Endodermal cell (in vitro differentiated cells): ENCODE measurements around the gene EVL. TPM values are rescaled to one million over a fixed set of nuclear protein-coding genes. Genes with fewer than 3 reads are reported as not detected.

Source experiments
- DNase-seq: peaks from one replicate; pipeline ENCODE4 v3.0.0-alpha.2; 2017
- H3K27ac ChIP-seq: 2 replicates; pipeline ENCODE4 v1.5.1; 2013; ENCODE audit warnings: mild to moderate bottlenecking, low read depth, low read length, moderate library complexity
- H3K27me3 ChIP-seq: 2 replicates; pipeline ENCODE4 v1.6.1; 2013; ENCODE audit warnings: mild to moderate bottlenecking, low read length, moderate library complexity; ENCODE audit not compliant: insufficient read depth, control insufficient read depth, poor library complexity, severe bottlenecking
- H3K36me3 ChIP-seq: 2 replicates; pipeline ENCODE4 v1.7.0; 2013; ENCODE audit warnings: mild to moderate bottlenecking, low read length, moderate library complexity; ENCODE audit not compliant: control insufficient read depth, insufficient read depth
- H3K4me1 ChIP-seq: one replicate; pipeline ENCODE4 v1.7.0; 2013; ENCODE audit warnings: low read length; ENCODE audit not compliant: control insufficient read depth, insufficient read depth
- H3K4me3 ChIP-seq: 2 replicates; pipeline ENCODE4 v1.5.1; 2013; ENCODE audit warnings: mild to moderate bottlenecking, low read length, moderate library complexity
- H3K9ac ChIP-seq: 2 replicates; pipeline ENCODE4 v1.6.1; 2013; ENCODE audit warnings: mild to moderate bottlenecking, low read length, moderate library complexity; ENCODE audit not compliant: poor library complexity, severe bottlenecking; ENCODE audit errors: extremely low read depth
- H3K9me3 ChIP-seq: 2 replicates; pipeline ENCODE4 v1.6.1; 2013; ENCODE audit warnings: mild to moderate bottlenecking, low read length, moderate library complexity; ENCODE audit not compliant: control insufficient read depth
- H3K27ac Mint-ChIP-seq: 2 replicates; pipeline ENCODE4 v1.8.0; 2020; ENCODE audit warnings: mixed read lengths
- H3K27me3 Mint-ChIP-seq: 2 replicates; pipeline ENCODE4 v1.8.0; 2021; ENCODE audit warnings: mild to moderate bottlenecking, mixed read lengths; ENCODE audit not compliant: insufficient read depth
- H3K36me3 Mint-ChIP-seq: 2 replicates; pipeline ENCODE4 v1.8.0; 2020; ENCODE audit warnings: low read depth, mixed read lengths
- H3K4me1 Mint-ChIP-seq: 2 replicates; pipeline ENCODE4 v1.8.0; 2020; ENCODE audit warnings: mixed read lengths
- H3K4me3 Mint-ChIP-seq: 2 replicates; pipeline ENCODE4 v1.8.0; 2020; ENCODE audit warnings: mild to moderate bottlenecking, moderate library complexity, mixed read lengths
- H3K9me3 Mint-ChIP-seq: 2 replicates; pipeline ENCODE4 v1.8.0; 2020; ENCODE audit warnings: mild to moderate bottlenecking, mixed read lengths
- CTCF ChIP-seq: fragments of 200-600 bp; sonication (generic); conservative IDR thresholded peaks from 2 replicates; pipeline ENCODE4 v1.5.0; 2021; ENCODE audit warnings: antibody characterized with exemption, mild to moderate bottlenecking
- WGBS, 2 experiments: methylation state at CpG; one replicate each; pipeline versions ENCODE4 v1.1.5 to v1.1.7; 2013; ENCODE audit warnings: missing lambda C conversion rate in 2 of 2, mixed read lengths in 1 of 2; ENCODE audit not compliant: insufficient coverage in 1 of 2, insufficient read length in 1 of 2; 5-methylcytosine and 5-hydroxymethylcytosine counted together
- total RNA-seq, 2 donors: library from RNA; stranded (reverse); fragmentation: NEBNext Ultra II Directional in 1 of 2; extraction: Animal tissue kit (Norgen Biotek cat#: 25700) in 1 of 2; gene quantifications; 2 replicates in 1 of 2; 3 replicates in 1 of 2; pipeline ENCODE4 v1.2.1, GENCODE V29; 2021

The EVL gene
- total RNA-seq, 2 donors from 2014 or later, result 61.1 to 71.3 TPM

GRCh38 chr14:100078997-100079725 lies 13.9 kb downstream of the EVL start:
- Mint-ChIP-seq H3K27ac (peak overlapping the region; percentile 28), H3K9me3 (no peaks in the 10 kb centered on the region), H3K4me3 (no peak overlapping the region), H3K4me1 (peaks cover 20% of the 10 kb centered on the region), H3K27me3 (no peaks in the 10 kb centered on the region), H3K36me3 (no peaks in the 10 kb centered on the region)
- TF ChIP-seq CTCF, result peak; percentile 45
- Histone ChIP-seq H3K9me3 (no peaks in the 10 kb centered on the region), H3K27me3 (no peaks in the 10 kb centered on the region), H3K9ac (no peak overlapping the region), H3K36me3 (no peaks in the 10 kb centered on the region), H3K4me1 (no peaks in the 10 kb centered on the region), H3K27ac (no peak overlapping the region), H3K4me3 (no peak overlapping the region)
- WGBS, 2 experiments, result 70% methylated on average over 8 to 9 of the region's 9 CpGs
- peak; percentile 89 for DNase-seq

DNA sequence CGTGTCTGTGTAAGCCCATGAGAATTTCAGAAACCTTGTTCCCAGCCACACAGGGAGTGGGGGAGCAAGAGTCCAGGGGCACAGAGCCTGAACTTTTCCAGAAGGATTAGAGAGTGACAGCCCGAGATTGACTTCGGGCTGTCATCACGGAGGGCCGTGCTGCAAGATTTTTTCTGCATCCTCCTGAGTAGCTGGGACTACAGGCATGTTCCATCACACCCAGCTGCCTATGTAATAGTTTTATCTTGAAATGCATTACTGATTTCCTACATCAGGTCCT lies 14.4 kb downstream of the EVL start:
- H3K4me1 Mint-ChIP-seq, result peaks cover 15% of the 10 kb centered on the region
- TF ChIP-seq CTCF, result no peak
- H3K9me3 ChIP-seq, result no peaks in the 10 kb centered on the region
- DNase-seq, result no peak
- no peak overlapping the region for H3K4me3 Mint-ChIP-seq
- no peaks in the 10 kb centered on the region for H3K4me1 ChIP-seq
- 85 to 97% methylated on average over 5 of the region's 5 CpGs for WGBS, 2 experiments
- H3K9me3 Mint-ChIP-seq, result no peaks in the 10 kb centered on the region
- no peak overlapping the region for H3K4me3 ChIP-seq
- no peak overlapping the region for H3K27ac ChIP-seq
- H3K27me3 ChIP-seq, result no peaks in the 10 kb centered on the region
- H3K36me3 ChIP-seq, result peaks cover 1% of the 10 kb centered on the region
- no peak overlapping the region for H3K9ac ChIP-seq
- H3K27me3 Mint-ChIP-seq, result no peaks in the 10 kb centered on the region
- H3K27ac Mint-ChIP-seq, result peak overlapping the region; percentile 28
- no peaks in the 10 kb centered on the region for H3K36me3 Mint-ChIP-seq

DNA sequence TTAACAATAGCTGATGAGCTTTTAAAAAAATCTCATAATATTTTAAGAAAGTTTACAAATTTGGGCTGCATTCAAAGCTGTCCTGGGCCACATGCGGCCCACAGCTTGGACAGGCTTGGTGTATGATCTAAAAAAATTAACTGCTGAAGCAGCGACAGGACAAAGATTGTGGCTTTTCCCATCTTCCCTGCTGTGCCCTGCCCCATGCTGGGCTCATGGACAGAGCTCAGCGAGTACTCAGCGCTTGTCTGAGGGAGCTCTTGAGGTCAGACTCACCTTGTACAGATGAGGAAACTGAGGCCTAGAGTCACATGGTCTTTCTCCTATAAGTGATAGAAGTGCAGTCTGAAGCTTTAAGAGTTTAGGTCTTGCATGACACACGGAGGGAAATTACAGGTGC lies 15.0 kb downstream of the EVL start:
- Mint-ChIP-seq H3K27ac (no peak overlapping the region), H3K27me3 (no peaks in the 10 kb centered on the region), H3K4me1 (peaks cover 11% of the 10 kb centered on the region), H3K9me3 (no peaks in the 10 kb centered on the region), H3K4me3 (no peak overlapping the region), H3K36me3 (no peaks in the 10 kb centered on the region)
- no peak overlapping the region for H3K27ac ChIP-seq
- H3K27me3 ChIP-seq, result no peaks in the 10 kb centered on the region
- peaks cover 7% of the 10 kb centered on the region for H3K36me3 ChIP-seq
- no peaks in the 10 kb centered on the region for H3K9me3 ChIP-seq
- no peak for DNase-seq
- H3K9ac ChIP-seq, result no peak overlapping the region
- WGBS, 2 experiments, result 88 to 93% methylated on average over 5 of the region's 5 CpGs
- H3K4me3 ChIP-seq, result no peak overlapping the region
- no peak for TF ChIP-seq CTCF
- H3K4me1 ChIP-seq, result no peaks in the 10 kb centered on the region
